Muscle layer of duodenum (tissue), 2 donors: ENCODE measurements around the gene BRSK1.

Experiments used
- H3K27ac ChIP-seq: one replicate; pipeline ENCODE4 v1.7.0; 2013; ENCODE audit warnings: mild to moderate bottlenecking, low read length
- H3K27me3 ChIP-seq: one replicate; pipeline ENCODE4 v1.7.0; 2013; ENCODE audit warnings: low read depth, mild to moderate bottlenecking, control low read depth, low read length
- H3K36me3 ChIP-seq, 2 donors: one replicate each; pipeline ENCODE4 v1.7.0; 2013; ENCODE audit warnings: low read length in 2 of 2, control low read depth in 1 of 2, mild to moderate bottlenecking in 1 of 2; ENCODE audit not compliant: insufficient read depth in 2 of 2, control insufficient read depth in 1 of 2
- H3K4me1 ChIP-seq, 2 donors: one replicate each; pipeline ENCODE4 v1.7.0; 2013; ENCODE audit warnings: low read length in 2 of 2, mild to moderate bottlenecking in 2 of 2, control low read depth in 1 of 2, moderate library complexity in 1 of 2; ENCODE audit not compliant: insufficient read depth in 2 of 2, control insufficient read depth in 1 of 2
- H3K4me3 ChIP-seq, 2 donors: one replicate each; pipeline ENCODE4 v1.7.0; 2013; ENCODE audit warnings: low read length in 2 of 2, low read depth in 1 of 2, mild to moderate bottlenecking in 1 of 2
- H3K9me3 ChIP-seq, 2 donors: one replicate each; pipeline ENCODE4 v1.7.0; 2013; ENCODE audit warnings: low read length in 2 of 2, control low read depth in 1 of 2, mild to moderate bottlenecking in 1 of 2; ENCODE audit not compliant: control insufficient read depth in 1 of 2
- donor health status: healthy.

The BRSK1 gene

GRCh38 chr19:55265173-55265572, 18.6 kb upstream of the BRSK1 start:
- Histone ChIP-seq H3K9me3 (no peaks in the 10 kb centered on the region), H3K27me3 (no peaks in the 10 kb centered on the region), H3K4me3 (no peak overlapping the region), H3K27ac (no peak overlapping the region), H3K36me3 (peaks cover 0 to 18% of the 10 kb centered on the region in 2 donors), H3K4me1 (peaks cover 0 to under 1% of the 10 kb centered on the region in 2 donors)

- no peaks in the 10 kb centered on the region for H3K27me3 ChIP-seq
- no peaks in the 10 kb centered on the region for H3K9me3 ChIP-seq
- H3K4me1 ChIP-seq: no peaks in the 10 kb centered on the region
- peaks cover 0 to 21% of the 10 kb centered on the region in 2 donors for H3K36me3 ChIP-seq
- no peak overlapping the region for H3K4me3 ChIP-seq
- no peak overlapping the region for H3K27ac ChIP-seq
Measured at GRCh38 chr19:55265723-55266386, 17.9 kb upstream of the BRSK1 start.

GRCh38 chr19:55266404-55266803, 17.4 kb upstream of the BRSK1 start:
- Histone ChIP-seq H3K4me3 (no peak overlapping the region), H3K4me1 (no peaks in the 10 kb centered on the region), H3K27me3 (no peaks in the 10 kb centered on the region), H3K27ac (no peak overlapping the region), H3K36me3 (peaks cover 0 to 26% of the 10 kb centered on the region in 2 donors), H3K9me3 (no peaks in the 10 kb centered on the region)

- H3K27ac ChIP-seq: no peak overlapping the region
- H3K27me3 ChIP-seq: no peaks in the 10 kb centered on the region
- no peak overlapping the region for H3K4me3 ChIP-seq
- H3K9me3 ChIP-seq: no peaks in the 10 kb centered on the region
- no peaks in the 10 kb centered on the region for H3K4me1 ChIP-seq
- H3K36me3 ChIP-seq: peaks cover 0 to 28% of the 10 kb centered on the region in 2 donors
Measured at GRCh38 chr19:55266840-55267239, 17.0 kb upstream of the BRSK1 start.

- H3K4me1 ChIP-seq: no peaks in the 10 kb centered on the region
- no peak overlapping the region for H3K27ac ChIP-seq
- no peaks in the 10 kb centered on the region for H3K27me3 ChIP-seq
- H3K36me3 ChIP-seq: peaks cover 10 to 35% of the 10 kb centered on the region in 2 donors
- H3K9me3 ChIP-seq: no peaks in the 10 kb centered on the region
- H3K4me3 ChIP-seq: no peak overlapping the region
Measured at GRCh38 chr19:55269299-55269698, 14.5 kb upstream of the BRSK1 start.

GRCh38 chr19:55270172-55270942, 13.4 kb upstream of the BRSK1 start:
- H3K4me1 ChIP-seq: no peaks in the 10 kb centered on the region
- no peaks in the 10 kb centered on the region for H3K9me3 ChIP-seq
- H3K36me3 ChIP-seq: peaks cover 10 to 42% of the 10 kb centered on the region in 2 donors
- H3K27me3 ChIP-seq: no peaks in the 10 kb centered on the region
- no peak overlapping the region for H3K4me3 ChIP-seq
- H3K27ac ChIP-seq: no peak overlapping the region

- Histone ChIP-seq H3K36me3 (peaks cover 10 to 47% of the 10 kb centered on the region in 2 donors), H3K27me3 (no peaks in the 10 kb centered on the region), H3K27ac (no peak overlapping the region), H3K4me3 (no peak overlapping the region), H3K9me3 (no peaks in the 10 kb centered on the region), H3K4me1 (no peaks in the 10 kb centered on the region)
Measured at GRCh38 chr19:55272142-55272541, 11.7 kb upstream of the BRSK1 start.

- no peak overlapping the region for H3K27ac ChIP-seq
- peaks cover 0 to 6% of the 10 kb centered on the region in 2 donors for H3K4me1 ChIP-seq
- H3K27me3 ChIP-seq: no peaks in the 10 kb centered on the region
- no peaks in the 10 kb centered on the region for H3K9me3 ChIP-seq
- no peak overlapping the region for H3K4me3 ChIP-seq
- peaks cover 10 to 57% of the 10 kb centered on the region in 2 donors for H3K36me3 ChIP-seq
Measured at GRCh38 chr19:55273978-55274707, 9.7 kb upstream of the BRSK1 start.

GRCh38 chr19:55275851-55276719, 7.7 kb upstream of the BRSK1 start:
- Histone ChIP-seq H3K4me3 (no peak overlapping the region), H3K4me1 (peaks cover 0 to 19% of the 10 kb centered on the region in 2 donors), H3K9me3 (no peaks in the 10 kb centered on the region), H3K27ac (no peak overlapping the region), H3K27me3 (no peaks in the 10 kb centered on the region), H3K36me3 (peaks cover 10 to 45% of the 10 kb centered on the region in 2 donors)

- H3K4me1 ChIP-seq: peaks cover 0 to 19% of the 10 kb centered on the region in 2 donors
- H3K36me3 ChIP-seq: peaks cover 10 to 38% of the 10 kb centered on the region in 2 donors
- H3K4me3 ChIP-seq: no peak overlapping the region
- H3K27ac ChIP-seq: peak overlapping the region; percentile 39
- no peaks in the 10 kb centered on the region for H3K27me3 ChIP-seq
- H3K9me3 ChIP-seq: no peaks in the 10 kb centered on the region
Measured at GRCh38 chr19:55276720-55277430, 6.9 kb upstream of the BRSK1 start.
